ENCODE measurements around the gene PROM2. TPM values are rescaled to one million over a fixed set of nuclear protein-coding genes. Genes with fewer than 3 reads are reported as not detected.

PROM2 gene
- total and polyA plus RNA-seq, 2 donors from 2014 or later = 55.6 to 65.6 TPM

DNA sequence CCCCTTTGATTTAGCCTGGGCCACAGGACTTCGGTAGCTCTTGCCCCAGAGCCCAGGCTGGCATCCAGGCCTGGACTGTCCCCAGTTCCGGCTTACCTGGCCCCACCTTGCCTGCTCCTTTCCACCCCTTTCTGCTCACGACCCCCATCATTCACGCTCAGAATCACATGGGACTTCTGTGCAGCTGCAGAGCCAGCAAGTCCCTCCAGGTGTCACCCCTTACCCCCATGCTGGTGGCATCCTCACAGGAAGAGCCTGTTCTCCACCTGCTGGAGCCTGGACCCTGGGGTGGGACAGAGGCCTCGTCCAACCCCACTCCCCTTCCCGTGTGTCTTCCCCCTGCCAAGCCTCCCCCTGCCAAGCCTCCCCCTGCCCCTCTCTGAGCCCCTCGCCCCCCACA lies 15.0 kb downstream of the PROM2 start:
- Histone ChIP-seq H3K4me3 (ENCODE audit: low read length in 3 of 3) (no peak overlapping the region), H3K9me3 (ENCODE audit: control insufficient read depth in 2 of 3, insufficient read depth in 1 of 3, low read length in 3 of 3) (peaks cover 0 to 3% (median 0%) of the 10 kb centered on the region in 3 donors), H3K27ac (ENCODE audit: low read depth in 2 of 2, low read length in 2 of 2) (no peak overlapping the region), H3K36me3 (ENCODE audit: control insufficient read depth in 2 of 3, insufficient read depth in 3 of 3, low read length in 3 of 3) (no peaks in the 10 kb centered on the region), H3K9ac (ENCODE audit: low read length in 3 of 3) (no peak overlapping the region), H3K27me3 (ENCODE audit: control insufficient read depth, insufficient read depth, low read length) (no peaks in the 10 kb centered on the region), H3K4me1 (ENCODE audit: control insufficient read depth in 2 of 3, insufficient read depth in 2 of 3, low read depth in 1 of 3, low read length in 3 of 3) (peaks cover 0 to 2% (median 0%) of the 10 kb centered on the region in 3 donors)
- intact Hi-C loops (cut with DNase I) = no loop called here
- DNase-seq (no peak), FAIRE-seq (no peak)
- TF ChIP-seq, protein P1, sequence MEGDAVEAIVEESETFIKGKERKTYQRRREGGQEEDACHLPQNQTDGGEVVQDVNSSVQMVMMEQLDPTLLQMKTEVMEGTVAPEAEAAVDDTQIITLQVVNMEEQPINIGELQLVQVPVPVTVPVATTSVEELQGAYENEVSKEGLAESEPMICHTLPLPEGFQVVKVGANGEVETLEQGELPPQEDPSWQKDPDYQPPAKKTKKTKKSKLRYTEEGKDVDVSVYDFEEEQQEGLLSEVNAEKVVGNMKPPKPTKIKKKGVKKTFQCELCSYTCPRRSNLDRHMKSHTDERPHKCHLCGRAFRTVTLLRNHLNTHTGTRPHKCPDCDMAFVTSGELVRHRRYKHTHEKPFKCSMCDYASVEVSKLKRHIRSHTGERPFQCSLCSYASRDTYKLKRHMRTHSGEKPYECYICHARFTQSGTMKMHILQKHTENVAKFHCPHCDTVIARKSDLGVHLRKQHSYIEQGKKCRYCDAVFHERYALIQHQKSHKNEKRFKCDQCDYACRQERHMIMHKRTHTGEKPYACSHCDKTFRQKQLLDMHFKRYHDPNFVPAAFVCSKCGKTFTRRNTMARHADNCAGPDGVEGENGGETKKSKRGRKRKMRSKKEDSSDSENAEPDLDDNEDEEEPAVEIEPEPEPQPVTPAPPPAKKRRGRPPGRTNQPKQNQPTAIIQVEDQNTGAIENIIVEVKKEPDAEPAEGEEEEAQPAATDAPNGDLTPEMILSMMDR (IDR thresholded peaks at IDR 0.05; ENCODE audit: borderline replicate concordance, extremely low read depth, insufficient read depth) = no peak

DNA sequence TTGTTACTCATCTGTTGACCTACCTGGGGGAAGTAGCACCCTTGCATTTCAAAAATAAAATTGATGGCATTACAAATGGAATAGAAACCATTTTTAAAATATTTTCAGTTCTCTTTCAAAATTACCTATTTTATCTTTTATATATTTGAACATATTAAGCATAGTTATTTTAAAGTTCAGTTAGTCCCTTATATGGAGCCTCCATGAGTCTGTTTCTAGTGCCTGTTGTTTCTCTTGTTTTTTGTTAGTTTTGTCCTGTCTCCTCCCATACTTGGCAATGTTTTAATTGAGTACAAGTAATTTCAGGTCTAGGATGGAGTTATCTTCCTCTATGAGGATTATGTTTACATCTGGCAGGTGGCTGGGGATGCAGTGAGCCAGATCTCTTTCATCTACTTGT lies 17.0 kb downstream of the PROM2 start:
- no peak for FAIRE-seq
- DNase-seq = no peak
- peaks cover 0 to 3% (median under 1%) of the 10 kb centered on the region in 3 donors for H3K4me1 ChIP-seq (ENCODE audit: control insufficient read depth in 2 of 3, insufficient read depth in 2 of 3, low read depth in 1 of 3, low read length in 3 of 3)
- TF ChIP-seq, protein P1 (IDR thresholded peaks at IDR 0.05; ENCODE audit: borderline replicate concordance, extremely low read depth, insufficient read depth) = no peak
- H3K9me3 ChIP-seq (ENCODE audit: control insufficient read depth in 2 of 3, insufficient read depth in 1 of 3, low read length in 3 of 3) = peaks cover 0 to 3% (median 0%) of the 10 kb centered on the region in 3 donors
- intact Hi-C loops (cut with DNase I) = no loop called here
- no peak overlapping the region for H3K4me3 ChIP-seq (ENCODE audit: low read length in 3 of 3)
- H3K27me3 ChIP-seq (ENCODE audit: control insufficient read depth, insufficient read depth, low read length) = no peaks in the 10 kb centered on the region
- no peak overlapping the region for H3K27ac ChIP-seq (ENCODE audit: low read depth in 2 of 2, low read length in 2 of 2)
- no peak overlapping the region for H3K9ac ChIP-seq (ENCODE audit: low read length in 3 of 3)
- H3K36me3 ChIP-seq (ENCODE audit: control insufficient read depth in 2 of 3, insufficient read depth in 3 of 3, low read length in 3 of 3) = no peaks in the 10 kb centered on the region

DNA sequence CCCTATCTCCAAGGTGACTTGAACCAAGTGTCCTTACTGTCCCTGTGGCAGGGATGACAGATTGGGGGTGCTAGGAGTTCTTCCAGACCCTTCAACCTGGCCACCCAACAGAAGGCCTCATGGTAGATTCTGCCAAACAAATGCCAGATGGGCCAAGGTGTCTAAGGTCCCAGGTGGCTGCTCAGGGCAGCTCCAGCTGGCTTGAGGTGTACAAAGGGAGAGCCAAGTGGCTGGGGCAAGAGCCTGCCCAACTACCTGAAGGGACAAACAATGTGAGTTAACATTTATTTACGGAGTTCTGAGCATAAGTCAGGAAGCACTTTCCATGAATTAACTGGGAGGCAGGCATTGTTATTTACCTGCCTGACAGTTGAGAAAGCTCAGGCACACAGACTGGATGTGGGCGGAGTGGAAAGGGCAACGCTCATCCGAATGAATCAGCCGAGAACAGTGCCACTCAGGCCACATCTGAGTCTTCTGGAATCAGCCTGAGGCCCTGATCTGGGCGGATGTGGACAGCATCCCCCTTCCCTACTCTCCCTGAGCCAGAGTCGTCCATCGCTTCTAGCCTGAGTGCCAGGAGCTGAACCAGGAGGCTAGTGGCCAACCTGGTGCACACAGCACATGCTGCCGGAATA lies 18.5 kb downstream of the PROM2 start:
- Histone ChIP-seq H3K27ac (ENCODE audit: low read depth in 2 of 2, low read length in 2 of 2) (peak overlapping the region in 1 of 2 donors; percentile 32), H3K4me3 (ENCODE audit: low read length in 3 of 3) (no peak overlapping the region), H3K9me3 (ENCODE audit: control insufficient read depth in 2 of 3, insufficient read depth in 1 of 3, low read length in 3 of 3) (peaks cover 0 to 3% (median 0%) of the 10 kb centered on the region in 3 donors), H3K27me3 (ENCODE audit: control insufficient read depth, insufficient read depth, low read length) (no peaks in the 10 kb centered on the region), H3K36me3 (ENCODE audit: control insufficient read depth in 2 of 3, insufficient read depth in 3 of 3, low read length in 3 of 3) (no peaks in the 10 kb centered on the region), H3K4me1 (ENCODE audit: control insufficient read depth in 2 of 3, insufficient read depth in 2 of 3, low read depth in 1 of 3, low read length in 3 of 3) (peaks cover 0 to 6% (median 5%) of the 10 kb centered on the region in 3 donors), H3K9ac (ENCODE audit: low read length in 3 of 3) (no peak overlapping the region)
- DNase-seq (no peak), FAIRE-seq (no peak)
- TF ChIP-seq, protein P1 (IDR thresholded peaks at IDR 0.05; ENCODE audit: borderline replicate concordance, extremely low read depth, insufficient read depth) = no peak
- intact Hi-C loops (cut with DNase I) = no loop called here
